Smooth muscle cell of the brain vasculature (primary cell): ENCODE data around the gene IRS2.
"Not testable (repeated sequence)": the region's sequence is repeated elsewhere in the genome, so short reads cannot be mapped to it uniquely, and the experiment has no call there.

Experiments used
- DNase-seq: peaks from one replicate; pipeline ENCODE4 v3.0.0-alpha.2; 2012; ENCODE audit warnings: low read depth, low spot score

IRS2 gene

DNA sequence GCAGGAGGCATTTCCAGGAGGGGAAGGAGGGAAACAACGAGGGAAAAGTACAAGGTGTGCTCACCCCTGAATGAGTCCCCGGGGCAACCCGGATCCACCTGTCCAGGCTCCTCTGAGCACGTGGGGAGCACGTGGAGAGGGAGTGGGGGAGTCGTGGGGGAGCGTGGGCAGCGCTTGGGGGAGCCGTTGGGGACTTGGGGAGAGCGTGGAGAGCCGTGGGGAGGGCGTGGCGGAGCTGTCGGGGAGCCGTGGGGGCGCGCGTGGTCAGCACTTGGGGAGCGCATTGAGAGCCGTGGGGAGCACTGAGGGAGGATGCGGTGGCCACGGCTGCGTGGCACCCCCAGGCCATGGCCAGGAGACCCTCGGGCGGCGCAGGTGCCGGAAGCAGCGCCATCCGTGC lies 52.8 kb downstream of the IRS2 start:
- DNase-seq = no peak

DNA sequence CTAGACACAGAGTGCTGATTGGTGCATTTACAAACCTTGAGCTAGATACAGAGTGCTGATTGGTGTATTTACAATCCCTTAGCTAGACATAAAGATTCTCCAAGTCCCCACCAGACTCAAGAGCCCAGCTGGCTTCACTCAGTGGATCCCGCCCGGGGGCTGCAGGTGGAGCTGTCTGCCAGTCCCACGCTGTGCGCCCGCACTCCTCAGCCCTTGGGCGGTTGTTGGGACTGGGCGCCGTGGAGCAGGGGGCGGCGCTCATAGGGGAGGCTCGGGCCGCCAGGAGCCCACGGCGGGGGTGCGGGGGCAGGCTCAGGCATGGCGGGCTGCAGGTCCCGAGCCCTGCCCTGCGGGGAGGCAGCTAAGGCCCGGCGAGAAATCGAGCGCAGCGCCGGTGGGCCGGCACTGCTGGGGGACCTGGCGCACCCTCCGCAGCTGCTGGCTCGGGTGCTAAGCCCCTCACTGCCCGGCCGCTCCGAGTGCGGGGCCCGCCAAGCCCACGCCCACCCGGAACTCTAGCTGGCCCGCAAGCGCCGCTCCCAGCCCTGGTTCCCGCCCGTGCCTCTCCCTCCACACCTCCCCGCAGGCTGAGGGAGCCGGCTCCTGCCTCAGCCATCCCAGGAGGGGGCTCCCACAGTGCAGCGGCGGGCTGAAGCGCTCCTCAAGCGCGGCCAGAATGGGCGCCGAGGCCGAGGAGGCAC lies 53.8 kb downstream of the IRS2 start:
- DNase-seq = not testable (repeated sequence)

DNA sequence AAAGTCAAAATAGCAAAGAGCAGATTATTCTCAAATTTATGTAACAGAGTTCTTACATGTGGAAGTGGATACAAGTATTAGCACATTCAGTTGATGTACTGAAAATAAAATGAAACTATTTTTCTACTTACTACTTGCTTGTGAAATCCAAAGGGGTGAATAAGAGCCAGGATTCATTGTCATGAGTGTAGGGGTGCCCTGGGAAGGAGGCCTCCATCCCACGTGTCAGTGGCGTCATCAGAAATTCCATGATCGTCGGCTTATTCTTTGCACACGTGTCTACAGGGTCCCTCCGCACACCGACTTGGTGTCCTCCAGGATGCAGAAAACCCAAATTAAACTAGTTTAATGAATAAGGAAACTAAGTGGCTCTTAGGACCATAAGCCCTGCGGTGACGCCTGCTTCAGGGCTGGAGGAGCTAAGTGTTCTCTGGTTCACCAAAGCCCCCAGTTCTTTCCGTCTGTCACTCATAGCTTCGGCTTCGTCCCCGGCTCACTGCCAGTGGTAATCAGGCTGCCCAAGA lies 55.5 kb downstream of the IRS2 start:
- no peak for DNase-seq

DNA sequence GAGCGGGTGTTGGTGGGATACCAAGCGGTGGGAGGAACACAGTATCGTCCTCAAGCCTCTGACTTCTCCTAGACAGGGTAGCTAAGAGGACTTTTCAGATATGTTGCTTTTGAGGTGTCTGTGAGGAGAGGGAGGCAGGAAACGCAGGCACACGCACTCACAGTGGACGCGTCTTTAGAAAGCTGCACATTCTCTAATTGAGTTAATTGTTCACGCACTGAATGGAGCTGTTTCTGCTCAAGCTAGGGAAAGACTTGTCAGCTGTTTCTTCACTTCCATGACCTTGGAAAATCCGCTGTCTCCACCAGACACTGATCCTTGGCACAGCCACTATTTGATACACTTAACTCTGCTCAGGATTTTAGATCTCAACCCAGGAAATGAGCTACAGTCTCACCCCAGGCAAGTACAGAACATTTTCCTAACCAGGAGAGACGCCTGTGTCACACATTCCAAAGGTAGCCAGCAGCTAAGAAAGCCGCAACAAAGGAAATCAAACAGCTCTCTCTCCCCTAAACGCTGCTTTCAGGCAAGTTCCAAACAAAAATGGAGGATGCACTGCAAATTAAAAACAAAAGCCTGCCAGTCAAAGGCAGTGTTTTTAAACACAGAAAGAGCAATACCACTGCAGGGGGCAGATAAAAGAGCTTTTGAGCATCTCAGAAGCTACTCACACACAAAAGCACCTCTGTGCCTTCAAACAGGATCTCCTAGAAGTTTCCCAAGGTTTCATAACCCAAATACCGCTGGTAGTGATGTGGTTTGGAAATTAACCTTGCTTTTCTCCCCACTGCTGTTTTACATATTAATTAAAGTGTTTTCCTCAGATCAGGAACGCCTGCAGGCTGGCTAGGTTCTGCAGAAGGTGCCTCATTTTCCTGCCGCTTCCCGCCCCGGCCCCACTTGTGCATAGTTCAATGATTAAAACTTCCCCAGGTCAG lies 57.3 kb downstream of the IRS2 start:
- DNase-seq = no peak

DNA sequence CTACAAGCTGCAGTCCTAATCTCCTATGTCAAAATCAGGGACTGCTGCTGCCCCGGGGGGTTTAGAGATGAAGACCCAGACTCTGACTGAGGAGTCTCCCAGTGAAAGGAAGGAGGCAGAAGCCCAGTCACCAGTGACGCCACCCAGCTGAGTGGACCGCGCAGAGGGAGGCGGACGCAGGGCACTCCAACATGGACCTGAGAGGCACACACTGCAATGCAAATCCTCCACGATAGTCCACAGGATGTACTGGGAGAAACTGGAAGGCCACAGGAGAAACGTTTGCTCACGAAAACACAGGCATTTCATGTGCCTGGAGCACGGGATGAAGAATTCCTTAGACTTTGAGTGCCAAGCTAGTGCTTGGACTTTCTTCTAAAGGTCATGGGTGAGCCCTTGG lies 58.3 kb downstream of the IRS2 start:
- no peak for DNase-seq

DNA sequence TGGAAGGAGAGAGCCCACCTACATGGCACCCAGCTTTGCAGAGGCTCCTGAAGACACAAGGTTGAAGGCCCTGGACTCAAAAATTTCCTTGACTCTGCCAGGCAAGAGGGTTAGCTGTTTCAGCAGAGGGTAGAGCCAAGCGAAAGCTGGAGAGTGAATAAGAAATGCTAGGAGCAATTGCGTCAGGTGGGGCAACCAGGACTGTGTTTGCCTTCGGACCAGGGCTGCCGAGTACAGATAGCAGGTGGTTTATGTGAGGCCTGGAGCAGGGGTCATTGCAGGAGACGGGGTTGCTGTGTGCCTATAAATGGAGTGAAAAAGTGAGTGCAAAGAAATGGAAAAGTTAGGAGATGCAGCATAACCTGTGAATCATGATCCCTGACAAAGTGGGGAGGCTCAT lies 59.1 kb downstream of the IRS2 start:
- no peak for DNase-seq

DNA sequence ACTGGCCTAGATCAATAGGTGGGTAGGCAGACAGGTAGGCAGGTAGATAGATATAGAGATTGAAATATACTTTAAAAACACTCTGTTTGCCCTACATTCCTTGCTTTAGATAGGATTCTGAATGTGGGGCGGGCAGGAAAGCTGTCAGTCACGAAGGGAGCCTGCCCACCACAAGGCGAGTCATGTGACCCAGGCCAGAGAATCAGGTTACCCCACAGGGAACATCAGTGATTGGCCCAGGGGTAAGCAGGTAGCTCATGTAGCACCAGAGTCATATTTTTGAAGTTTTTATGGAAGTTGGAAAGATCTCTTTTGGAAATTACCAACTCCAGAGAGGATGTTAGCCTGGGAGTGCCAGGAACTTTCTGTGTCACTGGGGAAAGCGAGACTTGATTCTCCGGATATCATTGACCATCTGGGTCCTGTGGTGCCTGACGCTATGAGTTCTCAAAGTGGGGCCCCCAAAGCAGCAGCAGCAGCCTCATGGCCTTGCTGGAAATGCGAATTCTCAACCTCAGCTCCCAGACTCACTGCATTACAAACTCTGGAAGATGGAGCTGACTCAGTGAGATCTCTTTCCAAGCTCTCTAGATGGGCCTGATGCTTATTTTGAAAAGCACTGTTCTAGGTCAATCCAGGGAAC lies 60.3 kb downstream of the IRS2 start:
- no peak for DNase-seq

DNA sequence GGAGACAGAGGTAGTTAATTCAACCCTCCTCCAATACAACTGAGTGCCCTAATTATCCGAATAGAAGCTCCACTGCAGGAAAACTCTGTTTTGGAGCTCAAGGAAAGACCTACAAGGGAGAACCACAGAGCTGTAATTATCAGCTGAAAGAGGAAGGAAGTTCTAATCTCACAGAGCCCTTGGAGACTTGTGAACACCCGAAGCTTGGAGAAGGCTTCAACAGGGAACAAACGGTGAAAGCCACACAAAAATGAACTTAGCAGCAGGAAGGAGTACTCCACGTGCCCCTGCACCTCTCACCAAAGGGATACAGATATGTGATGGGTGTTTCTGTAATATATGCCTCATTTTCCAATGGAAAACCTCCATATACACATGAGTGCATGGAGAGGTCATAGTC lies 61.1 kb downstream of the IRS2 start:
- DNase-seq = no peak

DNA sequence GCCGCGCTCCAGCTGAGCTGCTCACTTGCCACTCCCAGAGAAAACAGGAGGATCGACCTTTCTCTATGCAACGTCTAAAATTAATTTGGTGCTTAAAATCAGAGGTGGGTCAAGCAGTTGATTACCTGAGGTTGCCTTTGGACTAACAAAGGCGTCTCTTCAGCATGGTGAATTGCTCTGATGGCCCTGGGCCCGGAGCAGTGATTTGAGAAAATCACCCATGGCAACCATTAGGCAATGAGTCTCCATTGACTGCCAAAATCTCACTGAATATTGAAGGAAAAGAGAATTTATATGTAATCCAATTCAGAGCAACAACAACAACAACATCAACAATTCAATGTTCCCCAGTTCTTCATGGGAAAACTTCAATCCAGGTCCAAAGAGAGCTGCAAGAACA lies 61.8 kb downstream of the IRS2 start:
- DNase-seq = no peak

DNA sequence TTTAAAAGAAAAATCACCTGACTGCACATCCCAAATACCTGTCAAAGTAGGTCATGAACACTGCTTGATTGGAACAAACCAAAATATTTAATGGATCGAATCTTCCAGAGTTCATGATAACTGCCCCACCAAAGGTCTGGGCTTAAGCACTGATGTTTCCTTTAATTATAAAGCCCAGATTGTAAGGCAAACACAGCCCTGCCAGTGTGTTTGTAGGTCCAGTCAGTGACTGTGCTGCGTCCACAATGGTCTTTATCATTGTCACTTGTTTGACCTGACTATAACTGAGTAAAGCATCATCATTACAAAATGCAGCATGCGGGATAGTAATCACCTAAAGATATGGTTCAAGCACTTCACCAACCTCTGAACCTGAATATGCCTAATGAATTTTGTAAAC lies 63.3 kb downstream of the IRS2 start:
- no peak for DNase-seq

DNA sequence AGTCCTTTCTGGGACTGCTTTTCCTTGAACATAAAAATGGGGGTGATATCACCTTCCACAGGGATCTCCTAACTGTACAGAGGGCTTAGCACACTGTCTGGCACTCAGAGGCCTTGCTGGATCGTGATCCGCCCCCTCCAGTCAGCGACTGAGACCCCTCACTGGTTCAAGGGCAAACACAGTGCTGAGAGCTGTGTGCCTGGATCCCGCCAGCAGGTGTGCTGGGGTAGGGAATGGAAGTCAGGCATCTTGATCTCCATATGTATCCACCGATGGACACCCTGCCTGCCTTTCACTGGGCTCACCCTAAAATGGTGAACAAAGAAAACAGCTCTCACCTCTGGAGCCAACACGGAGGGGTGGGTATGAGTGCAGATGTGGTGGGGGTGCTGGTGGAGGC lies 64.3 kb downstream of the IRS2 start:
- no peak for DNase-seq

DNA sequence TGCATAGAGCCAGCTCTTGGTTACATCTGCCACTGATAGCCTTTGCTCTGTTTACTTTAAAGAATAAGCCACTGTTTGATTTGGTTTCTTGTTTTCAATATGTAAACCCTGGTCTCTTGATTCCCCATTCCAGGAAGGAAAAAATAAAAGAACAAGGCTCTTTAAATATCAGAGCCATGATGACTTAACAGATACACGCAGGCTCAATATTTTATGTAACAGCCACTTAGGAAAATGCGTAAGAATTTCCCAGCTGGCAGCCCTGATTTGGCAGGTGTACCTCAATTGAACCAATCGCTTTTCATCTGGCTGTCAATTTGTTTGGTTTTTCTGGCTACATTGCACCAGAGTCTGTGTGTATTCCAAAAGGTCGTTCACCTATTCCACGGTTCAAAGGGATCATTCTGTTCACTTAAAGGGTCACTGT lies 65.6 kb downstream of the IRS2 start:
- DNase-seq = no peak

DNA sequence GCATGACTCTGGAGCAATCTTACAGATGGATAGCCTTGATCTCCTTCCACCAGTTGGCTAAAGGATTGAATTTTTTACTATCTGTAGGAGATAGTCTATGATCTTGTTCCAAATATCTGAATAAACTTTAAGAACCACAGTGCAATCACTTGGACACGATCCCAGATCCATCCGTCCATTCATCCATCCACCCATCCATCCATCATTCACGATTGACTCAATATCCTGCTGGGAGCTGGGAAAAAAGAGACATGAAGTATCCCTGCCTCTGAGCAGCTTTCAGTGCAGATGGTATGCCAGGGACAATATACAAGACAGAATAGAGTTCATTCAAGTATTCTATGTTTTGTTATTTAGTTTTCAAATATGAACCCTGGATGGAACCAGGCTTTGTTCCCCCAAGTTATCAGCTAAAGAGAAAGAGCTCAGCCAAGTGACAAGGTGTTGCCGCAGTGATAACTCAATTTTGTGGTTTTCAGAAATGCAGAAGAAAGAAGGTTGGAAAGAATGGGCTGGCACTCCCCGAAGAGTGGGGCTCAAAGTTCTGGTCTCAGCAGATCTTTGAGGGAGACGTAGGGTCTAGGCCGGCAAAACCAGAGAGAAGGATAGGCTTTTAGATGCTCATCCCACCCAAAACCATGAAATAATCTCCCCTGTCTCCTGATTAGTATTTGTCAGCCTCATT lies 66.3 kb downstream of the IRS2 start:
- DNase-seq = no peak

DNA sequence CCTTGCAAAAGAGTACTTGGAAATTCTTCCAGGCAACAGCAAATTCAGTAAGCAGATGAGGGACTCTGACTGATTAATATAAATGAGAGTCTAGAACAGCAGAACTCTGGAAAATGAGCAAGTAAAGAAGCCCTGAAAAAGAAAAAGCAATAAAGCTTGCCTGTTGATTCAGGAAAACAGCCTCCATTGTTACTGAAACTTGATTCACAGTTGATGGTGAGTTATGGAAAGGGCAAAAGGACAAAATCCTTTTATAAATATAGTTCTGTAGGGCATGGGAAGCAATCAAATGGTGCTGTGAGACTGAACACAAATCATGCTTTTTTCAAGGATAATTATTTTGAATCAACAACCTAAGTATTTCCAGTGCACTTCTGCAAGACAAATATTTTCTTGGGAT lies 67.7 kb downstream of the IRS2 start:
- DNase-seq = no peak

DNA sequence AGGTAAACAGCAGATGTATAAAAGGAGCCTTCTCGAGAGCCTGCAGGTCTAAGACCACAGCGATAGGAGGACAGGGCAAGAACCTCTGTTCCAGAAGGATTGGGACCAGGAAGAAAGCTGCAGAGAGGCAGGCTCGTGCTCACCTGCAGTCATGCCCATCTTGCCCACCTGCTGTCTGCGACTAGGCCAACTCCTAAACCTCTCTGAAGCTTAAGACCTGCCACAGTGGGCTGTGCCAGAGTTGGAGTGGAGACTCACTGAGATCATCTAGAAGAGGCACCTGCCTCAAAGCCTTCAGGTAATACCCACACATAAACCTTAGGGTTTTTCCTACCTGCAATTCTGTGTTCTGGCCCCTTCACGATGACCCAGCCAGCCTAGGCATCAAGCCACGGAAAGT lies 68.7 kb downstream of the IRS2 start:
- DNase-seq = no peak

DNA sequence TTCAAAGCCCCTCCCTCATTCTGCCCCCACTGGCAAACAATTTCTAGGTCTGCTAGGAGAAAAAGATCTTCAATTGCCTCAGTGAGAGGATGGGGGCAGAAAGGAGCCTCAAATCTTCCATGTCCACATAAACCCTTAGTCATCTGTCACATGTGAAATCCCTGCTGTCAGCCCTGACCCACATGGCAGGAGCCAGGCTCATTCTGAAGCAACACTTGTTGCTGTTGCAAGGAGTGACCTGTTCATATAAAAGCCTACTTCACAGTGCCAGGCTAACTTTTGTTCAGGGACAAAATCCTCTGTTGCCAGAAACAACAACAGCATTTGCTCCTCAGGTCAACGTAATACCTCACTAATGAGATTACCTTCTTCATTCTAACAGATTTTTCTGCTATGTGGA lies 70.5 kb downstream of the IRS2 start:
- peak; percentile 32 for DNase-seq

DNA sequence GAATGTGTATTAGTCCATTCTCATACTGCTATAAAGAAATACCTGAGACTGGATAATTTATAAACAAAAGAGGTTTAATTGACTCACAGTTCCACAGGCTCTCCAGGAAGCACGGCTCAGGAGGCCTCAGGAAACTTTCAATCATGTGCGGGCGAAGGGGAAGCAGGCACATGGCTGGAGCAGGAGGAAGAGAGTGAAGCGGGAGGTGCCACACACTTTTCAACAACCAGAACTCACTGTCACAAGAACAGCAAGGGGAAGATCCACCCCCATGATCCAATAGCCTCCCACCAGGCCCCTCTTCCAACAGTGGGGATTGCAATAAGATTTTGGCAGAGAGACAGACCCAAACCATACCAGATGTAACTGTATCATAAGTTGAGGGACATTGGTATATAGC lies 72.7 kb downstream of the IRS2 start:
- DNase-seq = no peak

DNA sequence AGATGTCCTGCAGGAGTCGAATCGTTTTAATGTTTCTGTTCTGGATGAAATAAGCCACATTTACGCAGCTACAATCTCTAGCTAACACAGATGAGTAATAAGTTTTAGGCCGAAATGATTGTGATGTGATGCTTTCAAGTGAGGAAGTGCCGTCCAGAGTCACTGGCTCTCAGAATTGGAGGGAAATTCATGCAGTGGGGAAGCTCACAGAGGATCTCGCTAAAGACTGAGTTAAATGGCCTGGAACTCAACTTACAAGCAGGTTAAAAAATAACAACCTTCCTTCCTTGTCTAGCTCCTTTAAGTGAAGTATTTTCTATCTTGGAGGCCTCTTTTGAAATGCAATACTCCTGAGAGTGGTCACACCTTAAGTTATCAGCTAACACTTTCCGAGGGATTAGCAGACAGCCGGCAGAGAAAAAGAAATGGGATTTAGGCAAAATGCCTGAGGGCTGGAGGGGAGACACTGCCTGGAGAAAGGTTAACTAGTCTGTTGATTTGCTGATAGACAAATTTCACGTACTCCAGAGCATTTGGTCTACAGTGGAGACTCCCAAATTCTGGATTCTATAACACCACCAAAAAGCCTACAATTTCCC lies 74.2 kb downstream of the IRS2 start:
- no peak for DNase-seq

DNA sequence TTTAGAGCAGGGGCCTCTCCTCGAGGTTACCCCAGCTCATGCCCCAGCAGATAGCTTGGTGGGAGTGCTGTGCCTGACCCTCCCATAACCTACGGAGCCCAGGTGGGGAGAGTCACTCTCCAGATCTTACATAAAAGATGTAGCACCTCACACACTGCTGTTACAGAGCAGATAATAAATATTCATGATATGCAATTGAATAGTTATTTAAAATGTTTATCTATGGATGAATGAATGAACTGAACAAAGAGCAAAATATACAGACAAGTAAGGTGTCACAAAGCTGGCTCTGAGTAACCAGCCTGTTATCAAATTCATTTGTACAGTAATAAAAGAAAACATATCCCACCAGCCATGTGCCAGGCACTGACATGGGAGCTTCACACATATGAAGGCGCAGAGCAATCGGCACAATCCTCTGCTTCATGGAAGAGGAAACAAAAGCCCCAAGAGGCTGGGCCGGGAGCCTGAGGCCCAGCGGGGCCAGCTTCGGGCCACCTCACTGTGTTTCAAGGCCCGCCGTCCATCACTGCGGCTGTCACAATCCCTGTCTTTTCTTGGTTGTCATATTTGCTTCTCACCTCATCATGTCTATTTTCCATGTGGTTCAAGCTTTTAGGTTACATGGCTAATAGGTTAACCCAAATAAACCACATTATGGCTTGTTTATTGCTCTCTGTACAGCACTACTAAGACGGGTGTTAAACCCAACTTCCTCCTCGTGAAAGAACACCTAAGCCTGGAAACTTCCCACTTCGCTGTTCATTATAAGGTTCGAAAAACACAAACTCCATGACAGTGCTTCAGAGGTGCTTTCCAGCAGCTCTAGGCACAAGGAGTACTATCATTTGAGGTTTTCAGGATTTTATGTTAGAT lies 78.4 kb downstream of the IRS2 start:
- DNase-seq = no peak

DNA sequence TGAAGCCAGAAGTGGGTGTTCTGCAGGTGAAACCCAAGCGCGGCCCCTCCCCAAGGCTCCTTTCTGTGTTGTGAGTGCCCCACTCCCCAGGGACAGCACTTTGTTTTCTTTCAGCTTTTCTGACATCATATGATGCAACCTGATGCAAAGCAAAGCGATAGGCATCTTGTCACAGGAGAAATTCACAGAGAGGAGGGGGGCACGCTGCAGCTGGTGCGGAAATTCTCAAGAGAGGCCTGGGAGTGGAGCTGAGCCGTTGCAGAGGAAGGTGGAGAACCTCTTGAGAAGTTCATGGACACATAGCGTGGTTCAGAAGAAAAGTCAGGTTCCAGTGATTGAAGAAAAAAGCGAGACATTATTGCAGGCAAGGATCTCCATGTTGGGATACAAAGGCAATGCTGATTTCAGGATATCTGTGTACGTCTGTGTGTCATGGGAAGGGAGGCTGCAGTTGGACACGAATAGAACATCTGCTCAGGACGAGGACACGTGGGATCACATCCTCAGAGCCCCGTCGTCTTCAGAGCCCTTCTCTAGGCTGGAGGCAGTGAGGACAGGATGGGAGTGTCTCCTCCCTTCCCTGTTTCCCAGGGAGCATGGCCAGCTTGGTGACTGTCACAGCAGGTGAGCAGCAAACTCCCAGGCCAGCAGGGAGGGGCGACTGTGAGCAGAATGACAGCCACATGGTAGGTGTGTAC lies 79.2 kb downstream of the IRS2 start:
- DNase-seq = no peak
